Measurements from ENCODE around the gene ILF3.

DNA sequence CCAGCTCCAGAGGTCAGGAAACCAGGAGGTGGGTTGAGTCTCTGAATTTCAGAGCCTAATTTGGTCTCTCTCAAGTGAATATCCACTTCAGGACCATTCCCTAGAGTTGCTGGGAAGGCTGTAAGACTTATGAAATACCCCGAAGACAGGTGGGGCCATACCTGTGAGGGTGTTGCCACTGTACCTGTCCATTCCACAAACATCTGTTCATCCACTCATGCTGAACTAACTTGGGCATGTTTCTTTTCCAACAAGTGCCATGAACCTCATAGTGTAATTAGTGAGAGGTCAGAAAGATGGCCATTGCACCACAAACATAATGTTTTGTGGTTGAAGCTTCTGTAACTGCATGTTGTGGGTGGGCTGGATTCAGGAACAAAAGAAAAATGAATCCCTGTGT is 7.8 kb downstream of the ILF3 start:
- TF ChIP-seq POLR2AphosphoS5 (IDR thresholded peaks at IDR 0.05; ENCODE audit: insufficient read depth, low read depth, low read length) (no peak), POLR2A (IDR thresholded peaks at IDR 0.05; ENCODE audit: low read depth, low read length) (no peak), MYC (IDR thresholded peaks at IDR 0.05; ENCODE audit: low read depth, low read length) (no peak), EZH2 (IDR thresholded peaks at IDR 0.05; ENCODE audit: borderline replicate concordance, low read depth, low read length, severe bottlenecking) (no peak)
- TF ChIP-seq, protein P1, sequence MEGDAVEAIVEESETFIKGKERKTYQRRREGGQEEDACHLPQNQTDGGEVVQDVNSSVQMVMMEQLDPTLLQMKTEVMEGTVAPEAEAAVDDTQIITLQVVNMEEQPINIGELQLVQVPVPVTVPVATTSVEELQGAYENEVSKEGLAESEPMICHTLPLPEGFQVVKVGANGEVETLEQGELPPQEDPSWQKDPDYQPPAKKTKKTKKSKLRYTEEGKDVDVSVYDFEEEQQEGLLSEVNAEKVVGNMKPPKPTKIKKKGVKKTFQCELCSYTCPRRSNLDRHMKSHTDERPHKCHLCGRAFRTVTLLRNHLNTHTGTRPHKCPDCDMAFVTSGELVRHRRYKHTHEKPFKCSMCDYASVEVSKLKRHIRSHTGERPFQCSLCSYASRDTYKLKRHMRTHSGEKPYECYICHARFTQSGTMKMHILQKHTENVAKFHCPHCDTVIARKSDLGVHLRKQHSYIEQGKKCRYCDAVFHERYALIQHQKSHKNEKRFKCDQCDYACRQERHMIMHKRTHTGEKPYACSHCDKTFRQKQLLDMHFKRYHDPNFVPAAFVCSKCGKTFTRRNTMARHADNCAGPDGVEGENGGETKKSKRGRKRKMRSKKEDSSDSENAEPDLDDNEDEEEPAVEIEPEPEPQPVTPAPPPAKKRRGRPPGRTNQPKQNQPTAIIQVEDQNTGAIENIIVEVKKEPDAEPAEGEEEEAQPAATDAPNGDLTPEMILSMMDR (IDR thresholded peaks at IDR 0.05; ENCODE audit: extremely low read depth in 1 of 2, insufficient read depth in 1 of 2, low read depth in 1 of 2, low read length in 2 of 2): no peak
